ENCODE measurements around the gene FGF4. TPM values are rescaled to one million over a fixed set of nuclear protein-coding genes. Genes with fewer than 3 reads are reported as not detected.

The FGF4 gene
- total RNA-seq, 2 experiments from 2014 or later: not detected

- H3K4me2 ChIP-seq (ENCODE audit: low read length): no peak overlapping the region
- no peak for DNase-seq (ENCODE audit: low spot score)
- CTCF ChIA-PET (ENCODE audit: unreplicated experiment): no interaction called here
- no peak overlapping the region for H2AFZ ChIP-seq (ENCODE audit: low read length)
- H3K36me3 ChIP-seq (ENCODE audit: insufficient read depth, low read length): no peaks in the 10 kb centered on the region
- H4K20me1 ChIP-seq (ENCODE audit: insufficient read depth, low read length): no peaks in the 10 kb centered on the region
- H3K27ac ChIP-seq (ENCODE audit: low read depth, low read length, poor library complexity, severe bottlenecking): no peak overlapping the region
- H3K4me1 ChIP-seq (ENCODE audit: insufficient read depth, low read length, poor library complexity, severe bottlenecking): no peaks in the 10 kb centered on the region
- no peak overlapping the region for H3K4me3 ChIP-seq (ENCODE audit: low read depth, low read length, poor library complexity, severe bottlenecking)
- intact Hi-C loops (cut with micrococcal nuclease; ENCODE audit: unreplicated experiment): no loop called here
- POLR2A ChIA-PET: no interaction called here
- no peaks in the 10 kb centered on the region for H3K9me3 ChIP-seq (ENCODE audit: low read length)
- H3K9me2 ChIP-seq (ENCODE audit: insufficient read depth, low read length): no peaks in the 10 kb centered on the region
- BruUV-seq (replicated peaks): no TSS peak
- TF ChIP-seq CTCF (conservative IDR thresholded peaks at IDR 0.05; ENCODE audit: low read length): no peak
- no peak for TF ChIP-seq EZH2phosphoT487 (IDR thresholded peaks at IDR 0.05; ENCODE audit: borderline replicate concordance, low read depth, low read length)
- H3K79me2 ChIP-seq (ENCODE audit: insufficient read depth, low read depth, low read length): no peaks in the 10 kb centered on the region
Measured at GRCh38 chr11:69820441-69820840, 45.3 kb upstream of the FGF4 start.

DNA sequence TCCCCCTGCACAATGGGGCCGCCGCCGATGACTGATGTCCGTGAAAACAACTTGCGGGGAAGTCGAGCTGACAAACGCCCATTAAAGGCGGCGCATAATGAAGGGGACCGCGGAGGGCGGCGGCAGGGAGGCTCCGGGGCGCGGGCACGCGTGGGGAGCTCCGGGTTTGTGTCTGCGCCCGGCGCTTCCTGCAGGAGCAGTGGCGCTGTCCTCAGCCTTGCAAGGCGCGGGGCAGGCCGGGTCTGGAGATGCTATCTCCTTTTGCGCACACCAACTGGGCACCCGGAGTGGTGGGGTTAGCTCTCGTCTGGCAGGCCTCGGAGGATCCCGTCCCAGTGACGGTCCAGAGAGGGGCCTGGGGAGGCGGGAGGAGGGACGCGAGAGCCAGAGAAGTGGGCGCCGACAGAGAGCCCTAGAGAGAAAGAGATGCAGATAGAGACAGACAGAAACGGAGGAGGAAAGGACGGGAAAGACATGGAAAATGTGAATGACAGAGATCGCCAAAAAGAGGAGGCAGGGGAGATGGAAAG lies 44.5 kb upstream of the FGF4 start:
- BruUV-seq (replicated peaks): no TSS peak
- H3K36me3 ChIP-seq (ENCODE audit: insufficient read depth, low read length): no peaks in the 10 kb centered on the region
- ChIA-PET CTCF (ENCODE audit: unreplicated experiment) (no interaction called here), POLR2A (no interaction called here)
- H3K79me2 ChIP-seq (ENCODE audit: insufficient read depth, low read depth, low read length): no peaks in the 10 kb centered on the region
- H3K4me1 ChIP-seq (ENCODE audit: insufficient read depth, low read length, poor library complexity, severe bottlenecking): no peaks in the 10 kb centered on the region
- H3K9me2 ChIP-seq (ENCODE audit: insufficient read depth, low read length): no peaks in the 10 kb centered on the region
- no peak overlapping the region for H3K4me2 ChIP-seq (ENCODE audit: low read length)
- no peak overlapping the region for H3K27ac ChIP-seq (ENCODE audit: low read depth, low read length, poor library complexity, severe bottlenecking)
- intact Hi-C loops (cut with micrococcal nuclease; ENCODE audit: unreplicated experiment): no loop called here
- no peaks in the 10 kb centered on the region for H4K20me1 ChIP-seq (ENCODE audit: insufficient read depth, low read length)
- H3K4me3 ChIP-seq (ENCODE audit: low read depth, low read length, poor library complexity, severe bottlenecking): no peak overlapping the region
- no peak overlapping the region for H2AFZ ChIP-seq (ENCODE audit: low read length)
- no peak for TF ChIP-seq CTCF (conservative IDR thresholded peaks at IDR 0.05; ENCODE audit: low read length)
- H3K9me3 ChIP-seq (ENCODE audit: low read length): no peaks in the 10 kb centered on the region
- DNase-seq (ENCODE audit: low spot score): no peak

- DNase-seq (ENCODE audit: low spot score): no peak
- Histone ChIP-seq H4K20me1 (ENCODE audit: insufficient read depth, low read length) (no peaks in the 10 kb centered on the region), H3K9me3 (ENCODE audit: low read length) (no peaks in the 10 kb centered on the region), H3K79me2 (ENCODE audit: insufficient read depth, low read depth, low read length) (no peaks in the 10 kb centered on the region), H3K9me2 (ENCODE audit: insufficient read depth, low read length) (no peaks in the 10 kb centered on the region), H3K4me1 (ENCODE audit: insufficient read depth, low read length, poor library complexity, severe bottlenecking) (no peaks in the 10 kb centered on the region), H3K4me2 (ENCODE audit: low read length) (no peak within 1 kb of the TSS), H3K4me3 (ENCODE audit: low read depth, low read length, poor library complexity, severe bottlenecking) (no peak within 1 kb of the TSS), H2AFZ (ENCODE audit: low read length) (no peak within 1 kb of the TSS), H3K27ac (ENCODE audit: low read depth, low read length, poor library complexity, severe bottlenecking) (no peak within 1 kb of the TSS), H3K36me3 (ENCODE audit: insufficient read depth, low read length) (no peaks in the 10 kb centered on the region)
- BruUV-seq (replicated peaks): no TSS peak
- intact Hi-C loops (cut with micrococcal nuclease; ENCODE audit: unreplicated experiment): no loop called here
- ChIA-PET POLR2A (no interaction called here), CTCF (ENCODE audit: unreplicated experiment) (no interaction called here)
- TF ChIP-seq EZH2phosphoT487 (IDR thresholded peaks at IDR 0.05; ENCODE audit: borderline replicate concordance, low read depth, low read length) (no peak), CTCF (conservative IDR thresholded peaks at IDR 0.05; ENCODE audit: low read length) (no peak)
Measured at GRCh38 chr11:69818603-69819441, 43.7 kb upstream of the FGF4 start, which contains the start of gene FGF3. Gene FGF3, minus strand, starts transcription at chr11:69819416. Its CDS starts 483 bp downstream, at chr11:69818933.
